HG03521 (cell line): ENCODE results near the gene ACAP2.

Experiments used
- ATAC-seq: cut with Tn5 transposase; IDR thresholded peaks from one replicate; pipeline ENCODE4 v1.9.1; 2021; ENCODE audit warnings: mild to moderate bottlenecking, moderate library complexity; ENCODE audit not compliant: unreplicated experiment

Gene ACAP2

GRCh38 chr3:195263925-195264600 lies 178.8 kb downstream of the ACAP2 start:
- no peak for ATAC-seq

- no peak for ATAC-seq
Observed at GRCh38 chr3:195263193-195263924, 179.5 kb downstream of the ACAP2 start.

GRCh38 chr3:195261925-195262324 lies 180.9 kb downstream of the ACAP2 start:
- ATAC-seq = no peak

- ATAC-seq = no peak
Observed at GRCh38 chr3:195260280-195260905, 182.4 kb downstream of the ACAP2 start.

- ATAC-seq = peak; percentile 75
Observed at GRCh38 chr3:195259475-195260279, 183.1 kb downstream of the ACAP2 start.

GRCh38 chr3:195259154-195259474 lies 183.7 kb downstream of the ACAP2 start:
- ATAC-seq = peak; percentile 2

- no peak for ATAC-seq
Observed at GRCh38 chr3:195258449-195259153, 184.2 kb downstream of the ACAP2 start.

- ATAC-seq = no peak
Observed at GRCh38 chr3:195257454-195258448, 185.1 kb downstream of the ACAP2 start.

GRCh38 chr3:195256639-195257453 lies 186.0 kb downstream of the ACAP2 start:
- no peak for ATAC-seq

GRCh38 chr3:195255571-195256501 lies 187.0 kb downstream of the ACAP2 start:
- no peak for ATAC-seq

GRCh38 chr3:195255176-195255500 lies 187.7 kb downstream of the ACAP2 start:
- no peak for ATAC-seq

- ATAC-seq = no peak
Observed at GRCh38 chr3:195254454-195255175, 188.2 kb downstream of the ACAP2 start.

GRCh38 chr3:195253923-195254432 lies 188.8 kb downstream of the ACAP2 start:
- no peak for ATAC-seq

GRCh38 chr3:195251336-195252065 lies 191.3 kb downstream of the ACAP2 start:
- no peak for ATAC-seq

- ATAC-seq = no peak
Observed at GRCh38 chr3:195250473-195251251, 192.2 kb downstream of the ACAP2 start.
